Upper lobe of left lung (tissue), 4 donors: ENCODE data around the gene KCNG2.

Source experiments
- CTCF ChIP-seq, 6 experiments: fragments of 450-650 bp in 4 of 6; fragments of 200-600 bp in 2 of 6; sonication (generic) in 2 of 6; IDR thresholded peaks; one replicate each; pipeline ENCODE4 v1.5.1; 2016 to 2019; ENCODE audit warnings: antibody characterized with exemption in 6 of 6
- POLR2A ChIP-seq, 4 donors: fragments of 450-650 bp; IDR thresholded peaks; one replicate each; pipeline ENCODE4 v1.5.1; 2016 to 2017; ENCODE audit warnings: antibody characterized with exemption in 4 of 4, mild to moderate bottlenecking in 2 of 4

- TF ChIP-seq POLR2A (IDR thresholded peaks at IDR 0.05): no peak
- TF ChIP-seq CTCF (IDR thresholded peaks at IDR 0.05): no peak
Measured at GRCh38 chr18:79805211-79805887, 7.6 kb downstream of the KCNG2 start.
